AG20443 (cell line): ENCODE results near the gene AXDND1.
"Not testable (repeated sequence)": the region's sequence is repeated elsewhere in the genome, so short reads cannot be mapped to it uniquely, and the experiment has no call there.

Source experiments
- DNase-seq: peaks from one replicate; pipeline ENCODE4 v3.0.0; 2012; ENCODE audit warnings: low spot score, mixed read lengths

The AXDND1 gene

GRCh38 chr1:179465661-179466060, 99.9 kb downstream of the AXDND1 start:
- DNase-seq: not testable (repeated sequence)

DNA sequence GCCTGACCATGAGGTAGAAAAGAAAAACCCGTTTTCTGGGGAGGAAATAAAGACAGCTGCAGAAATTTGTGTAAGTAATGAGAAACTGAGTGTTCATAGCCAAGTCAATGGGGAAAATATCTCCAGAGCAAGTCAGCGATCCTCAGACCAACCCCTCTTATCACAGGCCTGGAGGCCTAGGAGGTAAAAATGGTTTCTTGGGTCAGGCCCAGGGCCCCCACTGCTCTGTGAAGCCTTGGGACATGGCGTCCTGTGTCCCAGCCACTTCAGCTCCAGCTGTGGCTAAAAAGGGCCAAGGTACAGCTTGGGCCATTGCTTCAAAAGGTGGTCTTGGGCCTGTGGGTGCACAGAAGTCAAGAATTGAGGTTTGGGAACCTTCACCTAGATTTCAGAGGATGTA, 108.9 kb downstream of the AXDND1 start:
- no peak for DNase-seq

- DNase-seq: no peak
Measured at GRCh38 chr1:179476484-179476883, 110.7 kb downstream of the AXDND1 start.

DNA sequence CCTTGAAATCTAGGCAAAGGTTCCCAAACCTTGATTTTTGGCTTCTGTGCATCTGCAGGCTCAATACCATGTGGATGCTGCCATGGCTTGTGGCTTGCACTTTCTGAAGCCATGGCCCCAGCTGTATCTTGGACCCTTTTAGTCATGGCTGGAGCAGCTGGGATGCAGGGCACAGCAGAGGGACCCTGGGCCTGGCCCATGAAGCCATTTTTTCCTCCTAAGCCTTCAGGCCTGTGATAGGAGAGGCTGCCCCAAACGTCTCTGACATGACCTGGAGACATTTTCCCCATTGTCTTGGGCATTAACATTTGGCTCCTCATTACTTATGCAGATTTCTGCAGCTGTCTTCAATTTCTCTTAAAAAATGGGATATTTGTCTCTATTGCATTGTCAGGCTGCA, 112.6 kb downstream of the AXDND1 start:
- no peak for DNase-seq

DNA sequence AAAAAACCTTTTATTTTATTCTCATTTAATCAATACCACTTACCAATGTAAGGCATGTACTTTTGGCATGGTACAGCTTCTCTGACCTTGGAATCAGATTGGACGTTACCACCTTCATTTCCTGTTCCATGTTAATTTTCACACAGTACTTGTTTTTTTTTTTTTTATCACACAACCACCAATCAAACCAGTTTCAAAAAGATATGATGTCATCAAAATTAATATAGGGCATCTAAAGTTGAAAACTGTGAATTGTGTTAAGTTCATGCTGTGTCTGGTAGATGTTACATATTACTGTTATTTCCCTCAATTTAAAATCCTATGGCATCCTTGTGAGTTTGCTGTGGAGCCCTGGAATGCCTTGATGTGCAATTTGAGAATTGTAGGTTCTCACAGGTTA, 124.8 kb downstream of the AXDND1 start:
- no peak for DNase-seq

GRCh38 chr1:179493323-179493722, 127.6 kb downstream of the AXDND1 start:
- DNase-seq: no peak

DNA sequence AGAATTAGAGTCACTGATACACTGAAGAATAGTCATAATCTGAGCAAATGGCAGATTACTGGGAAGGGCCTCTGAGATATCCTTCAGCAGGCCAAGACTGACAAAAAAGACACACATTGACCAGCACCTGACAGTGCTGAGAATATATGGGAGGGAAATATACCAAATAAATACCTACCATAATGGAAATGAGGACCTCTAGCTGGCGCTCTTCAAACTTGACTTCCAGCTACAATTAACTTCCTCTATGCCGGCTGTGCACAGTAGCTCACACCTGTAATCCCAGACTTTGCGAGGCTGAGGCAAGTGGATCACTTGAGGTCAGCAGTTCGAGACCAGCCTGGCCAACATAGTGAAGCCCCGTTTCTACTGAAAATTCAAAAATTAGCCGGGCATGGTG, 140.4 kb downstream of the AXDND1 start:
- no peak for DNase-seq

GRCh38 chr1:179509384-179509783, 143.6 kb downstream of the AXDND1 start:
- no peak for DNase-seq

DNA sequence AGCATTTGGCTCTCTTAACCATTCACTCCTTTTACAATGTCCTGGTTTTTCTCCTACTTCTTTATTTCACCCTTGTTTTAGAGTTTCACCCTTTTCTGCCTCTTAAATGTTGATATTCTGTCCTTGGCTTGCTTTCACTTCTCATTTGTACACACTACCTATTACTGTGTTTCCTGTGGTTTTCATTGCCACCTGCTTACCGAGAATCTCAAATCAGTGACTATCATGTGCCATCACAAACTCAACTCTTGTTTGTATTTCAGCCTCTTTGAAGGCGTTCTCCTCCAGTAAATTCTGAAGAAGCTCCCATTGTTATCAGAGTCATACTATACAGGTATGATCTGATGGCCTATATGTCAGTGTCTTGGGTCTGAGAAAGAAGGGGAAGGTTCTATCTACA, 144.3 kb downstream of the AXDND1 start:
- DNase-seq: no peak

DNA sequence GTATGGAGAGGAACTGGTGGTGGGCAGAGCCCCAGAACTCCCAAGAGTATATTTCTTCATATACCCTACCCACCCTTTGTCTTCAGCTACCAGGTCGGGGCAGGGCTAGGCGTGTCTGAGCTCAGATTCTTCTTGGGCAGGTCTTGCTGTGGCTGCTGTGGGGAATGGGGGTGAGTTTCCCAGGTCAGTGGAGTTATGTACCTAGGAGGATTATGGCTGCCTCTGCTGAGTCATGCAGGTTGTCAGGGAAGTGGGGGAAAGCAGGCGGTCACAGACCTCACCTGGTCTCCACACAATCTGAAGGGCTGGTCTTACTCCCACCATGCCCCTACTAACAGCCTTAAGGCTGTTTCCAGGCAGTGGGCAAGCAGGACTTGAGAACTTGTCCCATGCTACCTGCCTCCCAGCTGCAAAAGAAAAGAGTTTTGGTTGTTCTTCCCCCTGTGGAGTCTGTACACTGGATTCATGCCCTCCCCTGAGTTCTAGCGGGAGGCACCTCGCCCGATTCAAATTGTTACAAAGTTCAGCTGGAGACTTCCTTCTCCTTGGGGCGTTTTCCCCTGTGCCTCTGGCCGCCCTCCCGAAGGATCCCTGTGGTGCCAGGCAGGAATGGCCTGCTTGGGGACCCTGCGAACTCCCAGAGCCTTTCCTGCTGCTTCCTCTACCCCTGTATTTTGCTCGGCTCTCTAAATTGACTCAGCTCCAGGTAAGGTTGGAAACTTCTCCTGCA, 151.4 kb downstream of the AXDND1 start:
- no peak for DNase-seq

DNA sequence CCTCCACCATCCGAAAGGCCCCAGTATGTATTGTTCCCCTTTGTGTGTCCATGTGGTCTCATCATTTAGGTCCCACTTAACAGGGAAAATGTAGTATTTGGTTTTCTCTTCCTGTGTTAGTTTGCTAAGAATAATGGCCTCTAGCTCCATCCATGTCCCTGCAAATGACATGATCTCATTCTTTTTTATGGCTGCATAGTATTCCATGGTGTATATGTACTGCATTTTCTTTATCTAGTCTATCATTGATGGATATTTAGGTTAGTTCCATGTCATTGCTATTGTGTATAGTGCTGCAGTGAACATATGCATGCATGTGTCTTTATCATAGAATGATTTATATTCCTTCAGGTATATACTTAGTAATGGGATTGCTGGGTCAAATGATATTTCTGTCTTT, 152.8 kb downstream of the AXDND1 start:
- not testable (repeated sequence) for DNase-seq

DNA sequence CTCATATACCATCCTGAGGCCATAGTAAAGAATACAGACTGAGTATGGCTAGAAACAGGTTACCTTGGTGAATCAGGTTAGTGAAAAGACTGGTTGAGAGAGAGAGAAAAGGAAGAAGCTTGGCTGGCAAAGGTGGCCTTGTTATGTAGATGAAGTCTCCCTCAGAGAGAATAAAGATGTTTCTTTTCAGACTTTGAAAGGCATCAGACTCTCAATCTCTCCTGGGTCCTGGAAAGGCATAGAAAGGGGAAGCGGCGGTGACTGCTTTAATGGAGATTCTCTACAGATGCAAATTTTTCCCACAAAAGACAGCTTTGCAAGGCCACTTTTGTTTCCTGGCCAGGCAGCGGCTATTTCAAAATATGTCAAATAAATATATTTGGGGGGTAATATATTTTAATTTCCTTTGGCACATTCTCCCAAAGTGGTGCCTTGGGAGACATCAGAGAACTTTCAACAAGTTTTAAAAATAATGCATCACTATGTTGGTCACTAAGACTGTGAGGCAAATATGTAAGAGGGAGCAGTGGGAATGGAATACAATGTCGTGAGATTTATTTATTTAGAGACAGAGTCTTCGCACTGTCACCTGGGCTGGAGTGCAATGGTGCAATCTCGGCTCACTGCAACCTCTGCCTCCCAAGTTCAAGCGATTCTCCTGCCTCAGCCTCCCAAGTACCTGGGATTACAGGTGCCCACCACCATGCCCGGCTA, 163.9 kb downstream of the AXDND1 start:
- DNase-seq: no peak

DNA sequence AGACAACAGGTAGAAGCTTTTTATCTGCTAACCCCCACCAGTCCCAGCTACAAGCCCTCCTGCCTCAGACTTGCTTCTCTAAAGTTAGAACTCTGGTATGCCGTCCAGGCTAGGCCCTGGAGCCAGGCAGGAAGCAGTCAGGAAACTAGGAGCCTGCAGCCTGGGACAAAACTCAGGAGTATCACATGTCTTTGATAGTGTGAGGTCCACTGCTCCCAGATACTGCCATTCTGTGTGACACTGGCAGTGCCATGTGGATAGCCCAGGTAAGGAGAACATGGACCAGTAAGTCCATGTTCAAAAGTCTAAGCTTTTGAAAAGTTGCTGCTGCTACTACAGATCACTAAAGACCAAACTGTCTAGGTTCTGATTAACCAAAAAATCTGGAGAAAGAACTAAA, 164.6 kb downstream of the AXDND1 start:
- no peak for DNase-seq

GRCh38 chr1:179541774-179542173, 176.0 kb downstream of the AXDND1 start:
- DNase-seq: no peak

- no peak for DNase-seq
Measured at GRCh38 chr1:179545321-179545720, 179.6 kb downstream of the AXDND1 start.

- DNase-seq: no peak
Measured at GRCh38 chr1:179547021-179547535, 181.3 kb downstream of the AXDND1 start.

DNA sequence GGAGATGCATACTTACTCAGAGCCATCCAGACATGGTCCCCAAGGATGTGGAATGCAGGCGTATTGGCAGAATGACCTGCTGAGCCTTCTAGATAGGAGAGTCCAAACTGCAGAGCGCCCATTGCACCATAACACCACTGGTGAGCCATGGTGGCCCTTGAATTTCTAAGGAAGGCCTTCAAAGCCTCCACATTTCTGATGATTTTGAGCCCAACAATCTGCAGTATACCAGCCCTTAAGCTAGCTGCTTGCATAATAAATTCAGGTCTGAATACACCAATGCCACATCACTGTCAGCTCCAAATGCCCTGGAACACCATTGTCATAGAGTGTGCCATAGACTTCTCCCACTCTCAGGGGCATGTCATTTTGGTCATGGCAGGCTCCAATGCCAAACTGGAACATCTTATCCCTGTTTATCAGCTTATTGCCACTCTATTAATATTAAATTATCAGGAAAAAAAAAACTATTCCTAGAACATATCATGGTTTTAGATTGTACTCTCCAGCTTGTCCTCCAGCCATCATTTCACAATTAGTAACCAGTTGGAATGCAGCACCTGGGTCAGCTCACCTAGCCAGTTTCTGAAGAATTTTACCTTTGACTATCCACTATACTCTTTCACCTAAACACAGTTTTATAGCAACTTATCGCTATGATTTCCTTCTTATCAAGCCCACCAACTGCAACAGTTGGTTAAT, 183.0 kb downstream of the AXDND1 start:
- no peak for DNase-seq

DNA sequence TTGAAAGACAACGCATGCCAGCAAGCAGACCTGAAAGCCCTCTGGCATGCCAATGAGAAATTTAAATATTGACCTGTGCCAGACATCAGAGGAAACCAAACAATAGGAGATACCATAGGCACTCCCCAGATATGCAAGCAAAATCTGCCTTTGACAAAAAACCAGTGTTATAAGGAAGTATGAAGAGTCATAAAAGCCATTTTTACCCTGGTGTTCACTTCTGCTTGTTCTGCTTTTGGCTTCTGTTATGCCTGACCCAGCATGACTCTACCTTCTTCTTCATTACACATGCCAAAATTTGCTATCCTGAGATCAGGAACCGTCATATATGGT, 183.6 kb downstream of the AXDND1 start:
- DNase-seq: no peak

DNA sequence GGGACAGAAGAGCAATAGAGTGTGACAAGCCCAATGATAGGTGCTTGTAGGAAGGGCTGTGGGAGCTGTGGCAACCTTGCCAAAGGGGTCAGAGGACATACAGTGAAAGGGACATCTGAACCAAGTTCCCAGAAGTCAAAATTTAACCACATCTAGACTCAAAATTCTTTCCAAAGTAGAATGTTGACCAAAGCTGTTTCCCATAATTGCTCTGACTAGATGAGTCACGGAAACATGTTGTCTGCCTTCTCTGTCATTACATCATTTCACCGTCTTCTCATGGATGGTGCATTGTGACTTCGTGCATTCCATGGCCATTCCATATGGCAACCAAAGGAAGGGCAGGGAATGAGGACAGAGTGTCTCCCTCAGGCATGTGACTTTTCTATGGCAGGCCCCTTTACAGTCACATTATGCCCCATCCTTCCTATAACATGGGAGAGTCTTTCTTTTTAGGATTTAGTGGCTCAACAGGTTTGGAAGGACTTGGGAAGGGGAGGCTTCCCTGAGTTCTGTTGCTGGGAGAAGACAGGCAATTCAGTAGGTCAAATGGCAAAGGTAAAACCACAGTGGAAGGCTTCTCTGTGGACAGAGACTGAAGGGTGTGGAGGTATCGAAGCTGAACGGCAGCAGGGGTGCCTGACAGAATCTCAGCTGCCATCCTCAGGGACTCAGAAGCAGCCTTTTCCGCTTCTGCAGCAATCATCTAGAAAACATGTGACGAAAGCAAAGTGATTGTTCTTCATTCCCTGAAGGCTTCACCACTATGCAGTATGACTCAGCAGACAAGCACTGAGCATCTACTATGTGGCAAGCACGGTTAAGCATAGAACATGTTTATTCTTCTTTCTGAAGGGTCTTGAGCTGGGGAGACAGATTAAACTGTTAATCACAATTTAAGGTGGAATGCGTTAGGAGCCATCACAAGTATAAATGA, 185.2 kb downstream of the AXDND1 start:
- DNase-seq: peak; percentile 50

GRCh38 chr1:179554427-179554826, 188.7 kb downstream of the AXDND1 start:
- no peak for DNase-seq

- no peak for DNase-seq
Measured at GRCh38 chr1:179558078-179558477, 192.3 kb downstream of the AXDND1 start.
